Activated CD4-positive, alpha-beta T cell treated with anti-CD3 and anti-CD28 coated beads, Interleukin-2, amount 50 U/mL, for 4 hours (primary cell): Measurements from ENCODE around the gene TBX6.
"Not testable (repeated sequence)": the region's sequence is repeated elsewhere in the genome, so short reads cannot be mapped to it uniquely, and the experiment has no call there.

Source experiments
- DNase-seq, 2 experiments: peaks; one replicate each; pipeline ENCODE4 v3.0.0-alpha.2; 2020

Gene TBX6

DNA sequence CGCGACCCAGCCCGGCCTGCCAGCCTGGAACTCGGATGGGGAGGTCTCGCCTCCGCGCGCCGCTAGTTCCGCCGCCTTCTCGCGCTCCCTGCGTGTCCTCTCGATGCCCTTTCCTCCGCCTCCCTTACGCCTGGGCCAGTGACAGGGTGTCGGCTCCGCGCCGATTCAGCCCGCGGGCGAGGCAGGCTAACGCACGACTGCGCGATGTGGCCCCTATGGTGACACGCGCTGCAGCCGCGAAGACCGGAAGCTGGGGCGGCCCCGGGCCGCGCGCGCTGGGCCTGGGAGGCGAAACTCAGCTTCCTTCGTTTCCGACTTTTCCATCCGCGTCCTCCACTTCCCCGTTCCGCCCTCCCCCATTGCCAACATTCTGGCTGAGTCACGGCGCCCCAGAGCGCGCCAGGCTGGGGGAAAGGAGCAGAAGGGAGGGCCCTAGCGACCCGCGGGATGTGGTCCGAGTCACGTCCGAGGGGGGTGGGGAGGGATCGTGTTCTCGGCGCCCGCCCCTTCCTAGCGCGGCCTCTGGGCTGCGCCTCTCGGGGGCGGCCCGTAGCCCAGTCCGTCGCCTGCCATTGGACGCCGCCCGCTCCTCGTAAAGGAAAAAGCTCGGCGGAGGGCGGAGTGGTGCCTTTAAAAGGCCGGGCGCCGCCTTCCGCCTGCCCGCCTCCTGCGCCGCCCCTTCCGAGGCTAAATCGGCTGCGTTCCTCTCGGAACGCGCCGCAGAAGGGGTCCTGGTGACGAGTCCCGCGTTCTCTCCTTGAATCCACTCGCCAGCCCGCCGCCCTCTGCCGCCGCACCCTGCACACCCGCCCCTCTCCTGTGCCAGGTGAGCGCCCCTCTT is 26.4 kb downstream of the TBX6 start, which contains the start of gene ALDOA:
TSS of gene ALDOA (plus strand) at position 659 of the 841 bp plus-strand sequence. CDS start 1,138 bp downstream, outside the sequence.
- peak; percentile 92 to 94 for DNase-seq

DNA sequence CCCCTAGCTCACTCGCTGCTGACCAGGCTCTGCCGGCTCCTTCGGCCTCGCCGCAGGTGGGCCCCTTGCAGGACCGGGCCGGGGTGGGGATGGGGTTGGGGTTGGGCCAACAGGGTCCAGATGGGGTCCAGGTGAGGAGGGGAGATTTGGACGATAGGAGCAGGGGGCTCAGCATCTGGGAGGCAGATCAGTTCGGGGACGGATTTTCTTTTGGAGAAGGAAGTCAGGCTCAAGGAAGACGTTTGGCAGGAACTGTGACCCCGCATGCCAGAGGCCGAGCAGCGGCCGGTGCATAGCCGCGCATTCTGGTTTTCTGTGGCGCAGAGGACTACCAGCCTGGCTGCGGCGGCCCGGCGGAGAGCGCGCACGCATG is 27.0 kb downstream of the TBX6 start:
- no peak for DNase-seq

DNA sequence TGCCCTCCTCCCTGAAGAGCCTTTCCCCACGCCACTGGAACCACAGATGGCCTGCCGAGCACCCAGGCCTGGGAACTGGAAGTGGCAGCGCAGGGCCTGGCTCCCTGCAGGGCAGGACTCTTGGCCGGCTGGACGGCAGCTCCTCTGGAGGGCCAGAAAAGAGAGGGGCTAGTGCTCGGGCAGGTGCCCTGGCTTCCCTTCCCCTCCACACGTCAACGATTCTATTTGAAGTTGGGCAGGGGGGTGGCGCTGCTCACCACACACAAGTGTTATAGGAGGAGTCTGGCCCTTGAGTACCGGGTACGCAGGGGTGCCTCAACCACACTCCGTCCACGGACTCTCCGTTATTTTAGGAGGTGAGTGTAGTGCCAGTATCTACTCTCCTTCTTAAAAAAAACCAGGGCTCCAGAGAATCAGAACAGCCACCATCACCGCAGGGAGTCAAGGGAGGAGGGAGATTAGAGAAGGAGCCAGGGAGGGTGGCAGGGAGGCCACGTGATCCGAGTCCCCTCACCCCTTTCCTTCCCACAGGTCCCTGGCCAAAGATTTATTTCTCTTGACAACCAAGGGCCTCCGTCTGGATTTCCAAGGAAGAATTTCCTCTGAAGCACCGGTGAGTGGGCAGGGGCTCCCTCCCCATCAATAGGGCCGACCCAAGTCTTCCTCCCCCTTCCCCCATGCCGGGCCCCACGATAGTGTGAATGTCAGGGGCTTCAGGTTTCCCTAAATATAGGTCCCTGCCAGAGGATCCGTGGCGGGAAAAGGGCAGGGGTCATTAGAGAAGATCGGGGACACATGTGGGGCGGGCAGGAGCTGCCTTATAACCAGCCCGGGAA is 27.6 kb downstream of the TBX6 start:
- DNase-seq, result peak; percentile 61 to 69

DNA sequence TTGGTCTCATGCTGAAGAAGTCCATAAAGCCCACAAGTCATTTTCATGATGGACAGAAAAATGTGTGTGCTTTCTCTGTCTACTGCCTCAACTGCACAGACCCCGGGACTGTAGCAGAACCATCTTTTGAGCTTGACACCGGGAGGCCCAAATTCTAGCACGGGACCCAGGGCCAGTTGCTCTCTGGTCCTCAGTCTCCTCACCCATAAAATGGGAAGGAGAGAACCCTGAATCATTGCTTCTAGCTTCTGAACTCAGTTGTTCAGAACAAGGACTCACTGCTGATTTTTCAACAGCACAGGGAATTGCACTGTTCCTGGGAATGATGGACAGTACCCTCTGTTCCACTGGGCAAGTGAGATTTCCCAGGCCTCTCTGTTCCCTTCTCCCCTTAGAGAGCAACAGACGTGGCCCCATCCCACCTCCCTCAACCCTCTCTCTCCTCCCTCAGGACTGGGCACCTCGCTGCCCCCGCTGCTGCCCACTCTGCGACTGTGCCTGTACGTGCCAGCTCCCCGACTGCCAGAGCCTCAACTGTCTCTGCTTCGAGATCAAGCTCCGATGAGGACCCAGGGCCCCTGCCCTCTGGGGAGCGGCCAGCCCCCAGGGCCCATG is 28.3 kb downstream of the TBX6 start:
- DNase-seq, result no peak

DNA sequence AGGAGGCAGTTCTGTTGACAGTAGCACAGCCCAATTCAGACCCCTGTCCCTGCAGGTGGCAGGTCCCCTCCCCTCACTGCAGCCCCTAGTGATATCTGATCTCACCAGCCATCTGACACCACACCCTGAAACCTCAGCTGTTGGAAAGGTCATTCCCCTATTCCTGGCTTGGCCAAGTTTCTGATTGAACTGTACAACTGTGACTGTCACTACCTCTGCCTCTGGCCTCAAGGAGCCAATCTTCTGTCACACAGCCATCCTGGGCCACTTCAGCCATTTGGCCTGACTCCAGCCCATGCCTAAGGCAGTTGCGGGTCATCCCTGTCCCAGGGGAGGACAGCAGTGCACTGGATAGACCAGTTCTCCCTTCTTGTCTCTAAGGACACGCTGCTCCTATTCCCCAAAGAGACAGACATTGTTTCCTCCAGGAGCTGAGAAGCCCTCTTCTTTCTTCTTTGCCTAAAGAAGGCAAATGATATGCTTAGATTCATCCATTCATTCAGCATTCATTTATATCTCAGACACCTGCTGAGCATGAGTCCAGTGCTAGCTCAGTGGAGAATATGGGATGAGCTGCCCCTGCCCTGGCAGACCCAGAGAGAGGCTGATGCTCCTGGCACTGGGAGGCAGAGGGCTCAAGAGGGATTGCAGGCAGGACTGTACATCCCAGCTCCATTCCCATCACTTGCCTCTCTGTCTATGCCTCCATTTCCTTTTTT is 30.7 kb downstream of the TBX6 start:
- DNase-seq, result no peak

DNA sequence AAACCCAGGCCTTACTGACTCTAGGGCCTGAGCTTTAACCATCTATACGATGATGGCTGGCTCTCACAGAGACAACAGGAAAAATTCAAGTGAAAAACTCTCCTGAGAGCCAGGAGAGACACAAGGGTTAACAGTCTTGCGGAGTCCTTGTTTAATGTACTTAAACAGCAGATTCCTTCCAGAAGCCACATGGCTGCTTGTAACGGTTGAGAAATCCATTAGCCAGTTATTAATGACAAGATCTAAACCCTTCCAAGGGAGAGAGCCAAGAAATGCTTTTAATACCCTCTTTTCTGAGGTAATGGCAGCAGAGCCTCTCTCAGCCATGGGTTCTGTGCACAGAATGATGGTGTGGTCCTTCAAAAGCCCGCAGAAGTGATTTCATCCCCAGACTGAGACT is 31.4 kb downstream of the TBX6 start:
- no peak for DNase-seq

DNA sequence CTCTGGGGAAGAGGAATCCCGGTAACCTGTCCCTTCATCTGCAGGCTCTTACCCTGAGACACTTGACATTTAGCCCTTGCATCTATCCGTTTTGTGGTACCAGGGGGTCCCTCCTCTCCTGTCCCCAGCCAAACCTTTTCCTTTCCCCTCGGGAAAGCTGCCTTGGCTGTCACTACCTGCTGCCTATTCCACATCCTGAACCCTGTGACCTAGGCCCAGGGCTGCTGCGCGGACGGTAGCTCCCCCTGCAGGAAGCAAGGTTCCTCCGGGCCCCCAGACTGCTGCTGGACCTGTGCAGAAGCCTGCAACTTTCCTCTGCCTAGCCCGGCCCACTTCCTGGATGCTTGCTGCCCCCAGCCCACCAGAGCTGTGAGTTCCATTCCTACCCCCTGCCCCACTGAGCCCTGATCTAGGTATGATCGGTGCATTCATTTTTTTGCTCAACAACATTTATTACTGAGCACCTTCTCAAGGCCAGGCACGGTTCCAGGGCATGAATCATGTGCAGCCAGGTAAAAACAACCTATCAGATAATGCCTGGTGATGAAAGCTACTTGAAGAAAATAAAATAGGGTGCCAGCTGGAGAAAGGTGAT is 36.7 kb downstream of the TBX6 start:
- DNase-seq, result peak; percentile 34 to 36

DNA sequence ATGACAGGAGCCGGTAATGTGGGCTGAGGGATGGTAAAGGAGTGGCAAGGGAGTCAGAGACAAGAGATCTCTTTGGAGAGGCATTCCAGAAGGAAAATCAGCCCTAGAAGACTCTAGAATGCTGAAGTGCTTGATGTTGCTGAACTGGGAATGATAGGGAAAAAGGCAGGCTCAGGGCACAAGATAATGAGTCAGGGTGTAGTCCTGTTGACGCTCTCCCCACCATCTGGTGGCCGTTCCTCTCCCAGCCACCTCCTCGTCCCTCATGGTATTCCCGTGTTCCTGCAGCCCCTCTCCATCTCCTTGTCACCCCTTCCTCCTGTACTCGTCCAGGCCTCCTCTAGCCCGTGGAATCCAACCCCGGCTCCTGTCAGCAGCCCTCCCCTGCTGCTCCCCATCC is 37.3 kb downstream of the TBX6 start:
- no peak for DNase-seq

DNA sequence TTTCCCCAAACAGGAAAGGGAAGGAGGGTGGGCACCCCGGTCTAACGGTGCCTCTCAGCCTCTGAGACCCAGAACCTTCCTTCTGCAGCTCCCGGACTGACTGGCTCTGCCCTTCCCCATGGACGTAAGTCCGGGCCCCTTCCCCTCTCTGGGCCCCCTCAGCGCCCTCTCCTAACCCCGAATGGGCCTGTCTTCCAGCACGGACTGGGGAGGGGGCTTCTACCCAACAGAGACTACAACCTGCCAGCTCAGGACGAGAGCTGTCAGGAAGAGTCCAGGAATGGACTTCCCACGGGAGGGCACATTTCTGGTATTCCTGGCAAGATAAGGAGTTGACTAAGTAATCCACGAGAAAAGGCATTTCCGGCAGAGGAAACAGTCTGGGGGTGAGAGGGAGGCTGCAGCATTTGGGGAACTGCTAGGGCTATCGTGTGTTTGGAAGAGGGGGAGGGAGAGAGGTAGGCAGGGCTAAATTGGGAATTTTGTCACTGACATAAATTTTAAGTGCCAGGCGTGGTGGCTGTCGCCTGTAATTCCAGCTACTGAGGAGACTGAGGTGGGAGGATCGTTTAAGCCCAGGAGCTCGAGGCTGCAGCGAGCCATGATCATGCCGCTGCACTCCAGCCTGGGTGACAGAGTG is 38.2 kb downstream of the TBX6 start:
- no peak for DNase-seq

DNA sequence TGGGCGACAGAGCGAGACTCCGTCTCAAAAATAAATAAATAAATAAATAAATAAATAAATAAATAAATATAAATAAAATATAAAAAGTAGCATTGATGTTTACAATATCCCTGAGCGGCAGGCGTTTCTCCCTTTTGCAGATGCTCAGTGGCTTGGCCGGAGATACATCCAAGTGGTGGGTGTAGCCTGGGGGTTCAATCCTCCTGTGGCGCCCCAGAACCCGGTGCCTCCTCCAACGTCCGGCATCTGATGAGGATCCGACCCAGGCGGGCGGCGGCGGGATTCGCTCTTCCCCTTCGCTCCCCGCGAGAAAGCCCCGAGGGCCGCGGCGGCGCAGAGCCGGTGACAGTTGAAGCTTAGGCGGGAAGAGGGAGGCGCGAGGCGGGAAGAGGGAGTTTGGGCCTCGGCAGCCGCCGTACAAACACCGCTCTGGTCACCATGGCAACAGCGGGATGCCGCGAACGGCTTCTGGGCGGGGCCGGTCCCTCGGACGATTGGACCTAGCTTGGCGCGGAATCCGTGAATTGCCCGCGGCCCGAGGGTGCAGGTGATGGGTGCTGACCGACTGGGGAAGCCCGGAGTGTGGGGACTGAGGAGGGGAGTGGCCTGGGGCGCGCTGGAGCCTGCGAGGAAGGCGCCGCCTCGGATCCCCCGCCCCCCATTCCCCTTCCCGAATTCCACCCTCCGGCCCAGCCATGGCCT is 38.9 kb downstream of the TBX6 start:
- peak; percentile 84 to 86 for DNase-seq

DNA sequence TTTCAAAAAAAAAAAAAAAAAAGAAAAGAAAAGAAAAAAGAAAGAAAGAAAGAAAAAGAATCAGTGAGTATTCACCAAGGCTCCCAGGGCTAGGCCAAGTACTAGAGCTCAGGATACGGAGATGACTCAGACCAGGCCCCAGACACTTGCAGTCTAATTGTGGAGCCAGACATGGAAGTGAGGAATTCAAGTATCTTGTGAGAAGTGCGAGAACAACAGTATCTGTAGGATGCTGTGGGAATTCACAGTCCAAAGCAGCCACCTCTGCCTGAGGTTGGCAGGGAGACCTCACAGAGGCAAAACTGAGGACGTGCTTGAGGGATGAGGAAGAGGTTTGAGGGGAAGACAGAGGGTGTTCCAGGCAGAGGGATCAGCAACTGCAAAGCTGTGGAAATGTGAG is 40.2 kb downstream of the TBX6 start:
- DNase-seq, result no peak

DNA sequence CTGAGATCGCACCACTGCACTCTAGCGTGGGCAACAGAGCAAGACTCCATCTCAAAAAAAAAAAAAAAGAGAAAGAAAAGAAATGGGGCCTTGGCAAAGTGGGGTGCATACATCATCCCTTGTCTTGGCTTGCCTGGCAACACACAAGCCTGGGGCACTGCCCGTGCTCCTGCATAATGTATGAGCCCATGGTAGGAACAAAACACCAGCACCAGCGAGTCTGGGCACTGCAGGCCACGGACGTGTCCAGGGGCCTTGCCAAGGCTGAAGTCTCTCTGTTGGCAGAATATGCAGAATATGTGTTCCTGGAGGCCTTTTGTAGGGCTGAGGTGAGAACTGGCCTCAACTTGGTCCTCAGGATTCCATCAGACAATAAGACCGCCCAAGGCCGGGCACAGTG is 41.9 kb downstream of the TBX6 start:
- no peak for DNase-seq

DNA sequence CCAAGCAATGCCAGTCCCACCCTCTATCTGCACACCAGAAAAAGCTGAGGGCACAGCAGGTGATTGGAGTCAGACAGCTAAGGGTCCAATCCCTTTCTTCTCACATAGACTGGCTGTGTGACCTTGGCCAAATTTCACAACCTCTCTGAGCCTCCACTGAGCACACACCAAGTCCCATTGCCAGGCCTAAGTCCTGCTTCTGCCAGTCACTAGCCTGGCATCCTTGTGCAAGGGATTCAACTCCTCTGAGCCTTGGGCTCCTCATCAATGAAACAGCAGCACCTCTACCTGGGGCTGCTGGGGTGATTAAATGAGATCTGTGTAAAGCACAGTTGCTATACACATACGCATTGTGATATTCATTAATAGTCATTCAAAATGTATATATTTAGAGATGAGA is 45.1 kb downstream of the TBX6 start:
- no peak for DNase-seq

DNA sequence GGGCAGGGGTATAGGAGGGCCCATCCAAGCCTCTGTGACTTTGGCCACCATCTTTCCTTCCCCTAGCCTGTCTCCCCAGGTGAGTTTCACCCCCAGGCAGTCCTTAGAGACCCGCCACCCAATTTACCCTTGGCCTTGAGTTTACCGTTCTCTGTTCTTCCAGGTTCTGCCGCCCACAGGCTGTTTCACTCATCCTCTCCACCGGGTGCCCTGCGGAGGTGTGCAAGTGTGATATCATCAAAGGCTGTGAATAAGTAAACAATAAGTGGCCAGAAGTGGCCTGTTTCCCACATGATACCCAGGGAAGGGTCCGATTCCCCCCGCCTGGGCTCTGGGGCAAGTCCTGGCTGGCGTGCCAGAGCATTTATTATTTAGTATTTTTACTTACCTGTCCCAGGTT is 45.5 kb downstream of the TBX6 start:
- DNase-seq, result no peak

DNA sequence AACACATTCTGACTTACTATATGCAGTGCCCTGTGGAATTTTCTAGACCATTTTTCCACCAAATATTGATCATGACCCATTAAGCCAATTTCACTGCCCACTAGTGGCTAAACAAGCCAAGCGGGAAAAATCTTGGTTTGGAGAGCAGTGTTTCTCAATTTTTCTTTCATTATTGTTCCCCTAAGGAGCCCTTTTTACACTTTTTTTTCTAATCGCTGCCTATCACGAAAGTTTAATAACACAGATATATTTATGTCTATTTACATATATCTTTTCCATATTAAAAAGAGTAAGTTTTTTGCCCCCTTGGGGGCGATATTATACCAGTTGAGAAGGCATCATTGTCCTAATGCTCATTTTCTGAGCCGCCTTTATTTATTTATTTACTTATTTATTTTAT is 49.9 kb downstream of the TBX6 start:
- no peak for DNase-seq

DNA sequence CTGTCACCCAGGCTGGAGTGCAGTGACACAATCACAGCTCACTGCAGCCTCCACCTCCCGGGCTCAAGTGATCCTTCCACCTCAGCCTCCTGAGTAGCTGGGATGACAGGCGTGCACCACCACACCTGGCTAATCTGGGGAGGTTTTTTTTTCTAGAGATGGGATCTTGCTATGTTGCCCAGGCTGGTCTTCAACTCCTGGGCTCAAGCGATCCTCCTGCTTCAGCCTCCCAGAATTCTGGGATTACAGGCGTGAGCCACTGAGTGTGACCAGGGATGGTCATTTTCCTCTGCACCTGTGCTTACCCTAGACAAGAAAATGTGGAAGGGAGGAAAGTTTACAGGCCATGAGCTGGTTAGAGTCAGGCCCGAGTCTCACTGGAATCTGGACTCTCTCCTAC is 51.0 kb downstream of the TBX6 start:
- DNase-seq, result not testable (repeated sequence)

DNA sequence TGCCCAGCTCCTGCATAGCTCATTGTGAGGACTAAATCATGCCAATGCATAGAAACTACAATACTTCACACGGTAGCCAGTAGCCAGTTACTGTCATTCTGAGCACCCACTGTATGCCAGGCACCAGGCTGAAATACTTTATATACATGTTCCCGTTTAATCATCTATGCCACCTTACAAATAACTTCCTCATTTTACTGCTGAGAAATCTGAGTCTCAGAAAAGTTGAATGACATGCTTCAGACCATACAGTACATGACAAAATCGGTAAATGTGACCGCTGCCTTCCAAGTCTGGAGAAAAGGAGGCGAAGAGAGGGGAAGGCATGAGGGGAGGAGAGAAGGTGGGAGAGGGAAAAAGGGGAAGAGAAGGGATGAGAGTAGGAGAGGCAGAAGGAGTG is 51.5 kb downstream of the TBX6 start:
- DNase-seq, result no peak
